Thoracic aorta (tissue), 2 donors: ENCODE measurements around the gene MAPT. TPM values are rescaled to one million over a fixed set of nuclear protein-coding genes. Genes with fewer than 3 reads are reported as not detected.
"Not testable (repeated sequence)": the region's sequence is repeated elsewhere in the genome, so short reads cannot be mapped to it uniquely, and the experiment has no call there.

Experiments
- ATAC-seq: fragments of 150-250 bp; one replicate; pipeline ENCODE4 v1.8.0; 2017; ENCODE audit warnings: low read depth; ENCODE audit not compliant: insufficient number of reproducible peaks, low FRiP score
- DNase-seq: peaks from one replicate; pipeline ENCODE4 v3.0.0-alpha.2; 2020; ENCODE audit warnings: low spot score
- H3K27ac ChIP-seq, 2 donors: fragments of 200-600 bp; sonication (generic); 1 replicate in 1 of 2; 2 replicates in 1 of 2; pipeline ENCODE4 v1.5.1; 2016; ENCODE audit warnings: mild to moderate bottlenecking in 2 of 2, moderate library complexity in 2 of 2
- H3K27me3 ChIP-seq: fragments of 200-600 bp; sonication (generic); replicated peaks from 2 replicates; pipeline ENCODE4 v1.6.0; 2016; ENCODE audit warnings: mild to moderate bottlenecking; ENCODE audit not compliant: insufficient read depth
- H3K36me3 ChIP-seq: fragments of 200-600 bp; sonication (generic); one replicate; pipeline ENCODE4 v1.5.1; 2016
- H3K4me1 ChIP-seq, 2 donors: fragments of 200-600 bp; sonication (generic); 1 replicate in 1 of 2; 2 replicates in 1 of 2; pipeline versions ENCODE4 v1.5.1 to v1.6.0; 2016; ENCODE audit warnings: low read depth in 2 of 2, mild to moderate bottlenecking in 1 of 2; ENCODE audit not compliant: control insufficient read depth in 1 of 2
- H3K4me3 ChIP-seq: fragments of 200-600 bp; sonication (generic); 2 replicates; pipeline ENCODE4 v1.5.1; 2016; ENCODE audit warnings: mild to moderate bottlenecking
- H3K9me3 ChIP-seq: fragments of 200-600 bp; sonication (generic); 2 replicates; pipeline ENCODE4 v1.5.1; 2016
- total RNA-seq, 2 donors: library from RNA; depleted of rRNA; stranded (reverse); fragments of >200 nt; gene quantifications; one replicate each; pipeline versions ENCODE4 v1.1.0 to v1.2.3, GENCODE V29; 2016
- TF ChIP-seq, protein P1 (sequence below): fragments of 200-600 bp; sonication (generic); IDR thresholded peaks from one replicate; pipeline ENCODE4 v1.5.1; 2019; ENCODE audit warnings: antibody characterized with exemption

MAPT gene
- total RNA-seq, 2 donors from 2014 or later: 3.1 to 4.6 TPM

DNA sequence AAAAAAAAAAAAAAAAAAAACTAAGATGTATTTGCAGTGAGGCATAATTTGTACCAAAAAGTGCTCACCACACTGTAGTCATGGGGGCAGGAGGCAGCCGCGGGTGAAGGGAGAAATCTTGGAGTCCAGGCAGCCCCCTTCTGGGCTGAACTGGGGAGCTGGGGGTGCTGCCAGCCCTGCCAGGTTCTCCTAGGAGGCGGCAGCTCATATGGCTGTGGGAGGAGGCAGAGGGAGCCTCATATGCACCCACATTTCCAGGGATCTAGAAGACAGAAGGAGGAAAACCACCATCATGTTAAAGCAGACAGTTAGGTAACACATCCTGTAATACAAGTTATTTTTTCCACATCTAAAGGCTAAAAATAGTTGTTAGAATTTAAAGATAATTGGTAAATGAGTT lies 16.3 kb downstream of the MAPT start:
- Histone ChIP-seq H3K27ac (no peak overlapping the region), H3K9me3 (no peaks in the 10 kb centered on the region), H3K4me1 (no peaks in the 10 kb centered on the region), H3K36me3 (no peaks in the 10 kb centered on the region), H3K27me3 (no peaks in the 10 kb centered on the region), H3K4me3 (no peak overlapping the region)
- ATAC-seq (no peak), DNase-seq (no peak)
- TF ChIP-seq, protein P1, sequence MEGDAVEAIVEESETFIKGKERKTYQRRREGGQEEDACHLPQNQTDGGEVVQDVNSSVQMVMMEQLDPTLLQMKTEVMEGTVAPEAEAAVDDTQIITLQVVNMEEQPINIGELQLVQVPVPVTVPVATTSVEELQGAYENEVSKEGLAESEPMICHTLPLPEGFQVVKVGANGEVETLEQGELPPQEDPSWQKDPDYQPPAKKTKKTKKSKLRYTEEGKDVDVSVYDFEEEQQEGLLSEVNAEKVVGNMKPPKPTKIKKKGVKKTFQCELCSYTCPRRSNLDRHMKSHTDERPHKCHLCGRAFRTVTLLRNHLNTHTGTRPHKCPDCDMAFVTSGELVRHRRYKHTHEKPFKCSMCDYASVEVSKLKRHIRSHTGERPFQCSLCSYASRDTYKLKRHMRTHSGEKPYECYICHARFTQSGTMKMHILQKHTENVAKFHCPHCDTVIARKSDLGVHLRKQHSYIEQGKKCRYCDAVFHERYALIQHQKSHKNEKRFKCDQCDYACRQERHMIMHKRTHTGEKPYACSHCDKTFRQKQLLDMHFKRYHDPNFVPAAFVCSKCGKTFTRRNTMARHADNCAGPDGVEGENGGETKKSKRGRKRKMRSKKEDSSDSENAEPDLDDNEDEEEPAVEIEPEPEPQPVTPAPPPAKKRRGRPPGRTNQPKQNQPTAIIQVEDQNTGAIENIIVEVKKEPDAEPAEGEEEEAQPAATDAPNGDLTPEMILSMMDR: no peak

DNA sequence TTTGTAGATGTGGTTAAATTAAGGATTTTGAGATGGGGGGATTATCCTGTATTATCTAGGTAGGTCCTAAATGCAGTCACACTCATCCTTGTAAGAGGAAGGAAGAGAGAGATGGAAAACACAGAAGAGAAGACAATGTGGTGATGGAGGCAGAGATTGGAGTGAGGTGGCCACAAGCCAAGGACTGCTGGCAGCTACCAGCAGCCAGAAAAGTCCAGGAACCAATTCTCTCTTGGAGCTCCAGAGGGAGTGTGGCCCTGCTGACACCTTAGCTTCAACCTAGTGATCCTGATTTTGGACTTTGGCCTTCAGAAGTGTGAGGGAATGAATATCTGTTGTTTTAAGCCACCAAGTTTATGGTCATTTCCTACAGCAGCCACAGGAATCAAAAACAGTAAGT lies 18.0 kb downstream of the MAPT start:
- no peak for ATAC-seq
- H3K27ac ChIP-seq: no peak overlapping the region
- TF ChIP-seq, protein P1: no peak

DNA sequence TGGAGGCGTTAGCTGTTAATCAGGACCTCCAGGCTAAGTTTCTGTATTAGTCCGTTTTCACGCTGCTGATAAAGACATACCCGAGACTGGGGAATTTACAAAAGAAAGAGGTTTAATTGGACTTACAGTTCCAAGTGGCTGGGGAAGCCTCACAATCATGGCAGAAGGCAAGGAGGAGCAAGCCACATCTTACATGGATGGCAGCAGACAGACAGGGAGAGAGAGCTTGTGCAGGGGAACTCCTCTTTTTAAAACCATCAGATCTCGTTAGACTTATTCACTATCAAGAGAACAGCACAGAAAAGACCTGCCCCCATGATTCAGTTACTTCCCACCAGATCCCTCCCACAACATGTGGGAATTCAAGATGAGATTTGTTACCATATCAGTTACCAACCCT lies 18.7 kb downstream of the MAPT start:
- not testable (repeated sequence) for H3K4me3 ChIP-seq, H3K36me3 ChIP-seq, H3K27me3 ChIP-seq, H3K4me1 ChIP-seq, DNase-seq, H3K9me3 ChIP-seq, H3K27ac ChIP-seq, ATAC-seq

More for the DNA sequence above, 18.0 kb downstream of the MAPT start:
- Histone ChIP-seq H3K4me1 (no peaks in the 10 kb centered on the region), H3K4me3 (no peak overlapping the region), H3K36me3 (no peaks in the 10 kb centered on the region), H3K27me3 (no peaks in the 10 kb centered on the region), H3K9me3 (no peaks in the 10 kb centered on the region)
- DNase-seq: no peak

DNA sequence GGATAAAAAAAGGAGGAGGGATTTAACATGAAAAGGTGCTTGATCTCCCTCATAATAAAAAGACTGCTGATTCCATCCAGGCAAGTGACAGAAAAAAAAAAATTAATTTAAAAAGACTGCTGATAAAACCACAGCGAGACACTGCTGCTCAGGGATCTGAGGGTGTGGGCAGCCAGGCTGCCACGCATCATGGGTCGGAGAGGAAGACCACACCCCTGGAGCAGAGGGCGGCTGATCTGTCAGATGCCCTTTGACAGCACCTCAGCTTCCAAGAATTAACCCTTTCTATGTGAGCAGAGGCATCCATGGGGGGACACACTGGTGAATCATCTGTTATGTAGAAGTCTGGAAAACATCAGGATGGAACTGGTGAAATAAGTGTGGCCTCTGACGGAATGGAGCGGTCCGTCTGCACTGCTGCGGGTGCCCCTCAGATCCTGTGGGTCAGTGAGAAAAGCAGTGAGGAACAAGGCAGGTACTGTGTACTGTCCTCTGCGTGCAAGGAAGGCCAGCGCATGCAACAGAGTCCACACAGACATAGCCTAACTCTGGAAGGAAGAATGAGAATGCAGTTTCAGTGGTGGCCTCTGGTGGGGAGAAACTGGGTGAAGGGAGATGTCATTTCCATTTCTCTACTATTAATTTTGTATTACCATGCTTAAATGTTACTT lies 19.8 kb downstream of the MAPT start:
- Histone ChIP-seq H3K4me3 (no peak overlapping the region), H3K27me3 (no peaks in the 10 kb centered on the region), H3K4me1 (no peaks in the 10 kb centered on the region), H3K36me3 (no peaks in the 10 kb centered on the region), H3K9me3 (no peaks in the 10 kb centered on the region), H3K27ac (no peak overlapping the region)
- DNase-seq: no peak
- no peak for ATAC-seq
- TF ChIP-seq, protein P1: no peak

DNA sequence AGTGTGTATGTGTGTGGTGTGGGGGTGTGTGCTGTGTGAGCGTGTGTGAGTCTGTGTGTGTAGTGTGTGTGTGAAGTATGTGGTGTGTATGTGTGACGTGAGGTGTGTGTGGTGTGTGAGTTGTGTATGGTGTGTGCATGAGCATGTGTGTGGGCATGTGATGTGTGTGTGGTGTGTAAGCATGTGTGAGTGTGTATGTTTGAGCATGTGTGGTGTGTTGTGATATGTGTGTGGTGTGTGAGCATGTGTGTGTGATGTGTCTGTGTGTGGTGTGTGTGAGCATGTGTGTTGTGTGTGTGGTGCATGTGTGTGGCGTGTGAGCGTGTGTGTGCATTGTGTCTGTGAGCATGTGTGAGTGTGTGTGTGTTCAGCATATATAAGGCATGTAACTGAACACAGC lies 20.9 kb downstream of the MAPT start:
- Histone ChIP-seq H3K36me3 (no peaks in the 10 kb centered on the region), H3K9me3 (no peaks in the 10 kb centered on the region), H3K27me3 (no peaks in the 10 kb centered on the region), H3K4me1 (no peaks in the 10 kb centered on the region), H3K4me3 (no peak overlapping the region), H3K27ac (no peak overlapping the region)
- TF ChIP-seq, protein P1: no peak
- DNase-seq (no peak), ATAC-seq (no peak)

DNA sequence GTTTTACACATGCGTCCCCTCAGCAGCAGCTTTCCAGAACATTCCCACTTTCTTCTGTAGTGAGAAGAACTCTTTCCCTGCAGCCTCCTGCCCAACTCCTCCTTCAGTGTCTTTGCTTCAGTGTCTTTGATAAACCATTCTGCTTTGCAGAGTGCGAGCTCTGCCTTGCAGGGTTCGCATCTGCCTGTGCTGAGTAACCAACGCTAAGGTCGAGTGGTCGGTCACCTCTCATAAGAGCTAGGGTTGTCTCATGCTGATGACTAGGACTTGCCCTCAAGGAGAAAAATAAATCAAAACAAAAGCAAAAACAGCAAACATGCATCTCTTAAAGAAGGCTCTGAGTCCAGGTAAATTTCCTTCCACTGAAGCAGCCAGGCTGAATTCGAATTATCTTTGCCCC lies 22.7 kb downstream of the MAPT start:
- H3K27me3 ChIP-seq: no peaks in the 10 kb centered on the region
- no peak overlapping the region for H3K27ac ChIP-seq
- no peaks in the 10 kb centered on the region for H3K4me1 ChIP-seq
- no peak overlapping the region for H3K4me3 ChIP-seq
- ATAC-seq (no peak), DNase-seq (no peak)
- TF ChIP-seq, protein P1: no peak
- no peaks in the 10 kb centered on the region for H3K9me3 ChIP-seq
- no peaks in the 10 kb centered on the region for H3K36me3 ChIP-seq
